Measurements from ENCODE around the gene ZNF407.
A peak's percentile ranks its signal among the peaks of the same experiment; 100 is the strongest.

Gene ZNF407

DNA sequence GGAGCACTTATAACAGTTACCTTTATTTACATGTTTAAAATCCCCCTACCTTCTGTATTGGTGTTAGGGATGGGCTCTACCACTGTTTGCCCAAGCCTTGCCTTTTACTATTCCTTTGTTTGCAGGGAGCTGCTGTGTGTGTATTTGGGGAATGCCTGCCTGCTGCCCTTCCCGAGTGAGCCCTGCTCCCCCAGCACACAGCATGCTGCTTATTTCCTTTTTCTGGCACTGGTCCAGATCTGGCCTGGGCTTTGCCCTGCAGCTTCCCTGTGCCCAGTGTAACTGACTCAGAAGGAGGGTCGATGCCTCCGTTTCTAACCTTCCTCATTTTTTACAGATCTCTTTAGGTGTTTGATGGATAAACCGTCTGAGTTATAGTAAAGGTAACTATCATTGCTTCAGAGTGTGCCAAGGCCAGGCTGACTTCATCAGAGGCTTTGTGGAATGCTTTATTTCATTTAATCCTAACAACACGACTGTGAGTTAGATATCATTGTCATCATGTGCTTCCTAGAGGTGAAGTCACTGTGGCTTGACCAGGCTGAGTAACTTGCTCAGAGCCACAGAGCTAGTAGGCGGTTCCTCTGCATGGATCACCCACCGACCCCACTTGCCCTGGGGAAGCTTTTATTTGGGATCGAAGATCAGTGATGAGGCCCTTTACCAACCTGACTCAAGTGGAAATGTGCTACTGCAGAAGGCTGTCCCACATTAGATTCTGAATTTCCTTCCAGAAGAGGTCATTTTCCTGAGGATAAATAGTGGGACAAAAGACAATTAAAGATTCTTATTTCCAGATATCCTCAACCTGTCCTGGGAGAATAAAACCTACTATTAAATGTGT is 238.8 kb downstream of the ZNF407 start:
- TF ChIP-seq, protein P1, sequence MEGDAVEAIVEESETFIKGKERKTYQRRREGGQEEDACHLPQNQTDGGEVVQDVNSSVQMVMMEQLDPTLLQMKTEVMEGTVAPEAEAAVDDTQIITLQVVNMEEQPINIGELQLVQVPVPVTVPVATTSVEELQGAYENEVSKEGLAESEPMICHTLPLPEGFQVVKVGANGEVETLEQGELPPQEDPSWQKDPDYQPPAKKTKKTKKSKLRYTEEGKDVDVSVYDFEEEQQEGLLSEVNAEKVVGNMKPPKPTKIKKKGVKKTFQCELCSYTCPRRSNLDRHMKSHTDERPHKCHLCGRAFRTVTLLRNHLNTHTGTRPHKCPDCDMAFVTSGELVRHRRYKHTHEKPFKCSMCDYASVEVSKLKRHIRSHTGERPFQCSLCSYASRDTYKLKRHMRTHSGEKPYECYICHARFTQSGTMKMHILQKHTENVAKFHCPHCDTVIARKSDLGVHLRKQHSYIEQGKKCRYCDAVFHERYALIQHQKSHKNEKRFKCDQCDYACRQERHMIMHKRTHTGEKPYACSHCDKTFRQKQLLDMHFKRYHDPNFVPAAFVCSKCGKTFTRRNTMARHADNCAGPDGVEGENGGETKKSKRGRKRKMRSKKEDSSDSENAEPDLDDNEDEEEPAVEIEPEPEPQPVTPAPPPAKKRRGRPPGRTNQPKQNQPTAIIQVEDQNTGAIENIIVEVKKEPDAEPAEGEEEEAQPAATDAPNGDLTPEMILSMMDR (IDR thresholded peaks at IDR 0.05; ENCODE audit: low read depth, low read length) = no peak
- H3K4me3 ChIP-seq (replicated peaks in 1 of 2; ENCODE audit: low read depth in 2 of 2, low read length in 2 of 2) = no peak overlapping the region
- DNase-seq (ENCODE audit: low read depth in 2 of 2) = peak; percentile 43 to 48

DNA sequence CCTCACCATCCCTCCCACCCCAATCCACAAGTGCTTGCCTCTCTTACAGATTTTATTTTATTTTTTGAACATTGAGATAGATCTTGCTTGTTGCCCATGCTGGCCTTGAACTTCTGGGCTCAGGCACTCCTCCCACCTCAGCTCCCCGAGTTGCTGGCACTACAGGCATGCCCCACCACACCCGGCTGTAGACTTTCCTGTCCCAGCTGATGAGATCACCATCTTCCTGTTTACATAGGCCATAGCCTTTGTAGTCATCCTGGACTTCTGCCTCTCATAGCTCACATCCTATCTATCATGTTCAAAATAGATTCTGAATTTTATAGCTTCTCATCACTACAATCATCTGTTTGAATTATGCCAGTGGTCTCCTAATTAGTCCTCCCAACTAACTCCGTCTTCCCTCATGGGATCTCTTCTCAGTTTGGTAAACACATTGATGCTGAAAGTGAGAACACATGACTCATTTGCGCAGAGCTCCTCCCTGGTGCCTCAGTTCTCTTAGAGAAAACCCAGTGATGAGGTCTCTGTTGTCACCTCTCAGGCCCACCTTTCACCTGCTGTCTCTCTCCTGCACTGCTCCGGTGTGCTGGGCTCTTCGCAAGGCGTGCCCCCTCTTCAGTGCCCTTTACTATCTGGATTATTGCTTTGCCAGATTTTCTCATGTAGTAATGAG is 243.0 kb downstream of the ZNF407 start:
- no peak overlapping the region for H3K4me3 ChIP-seq (replicated peaks in 1 of 2; ENCODE audit: low read depth in 2 of 2, low read length in 2 of 2)
- peak; percentile 36 to 89 for DNase-seq (ENCODE audit: low read depth in 2 of 2)
- TF ChIP-seq, protein P1 (IDR thresholded peaks at IDR 0.05; ENCODE audit: low read depth, low read length) = no peak

DNA sequence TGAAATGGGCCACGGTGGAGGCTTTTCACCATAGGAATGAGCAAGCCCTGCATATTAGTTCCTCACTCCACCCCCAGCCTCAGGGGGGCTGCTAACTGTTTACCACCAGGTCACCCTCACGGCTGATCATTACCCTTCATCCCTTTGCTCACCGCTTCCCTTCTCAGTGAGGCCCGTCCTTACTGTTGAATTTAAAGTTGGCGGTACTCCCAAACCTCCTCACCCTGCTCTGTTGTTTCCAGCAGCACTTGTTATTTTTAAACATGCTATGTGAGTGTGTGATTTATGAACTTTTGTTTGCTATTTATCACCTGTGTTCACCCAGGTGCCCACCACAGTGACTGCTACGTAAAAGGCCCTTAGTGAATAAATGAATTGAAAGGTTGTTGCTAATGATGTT is 243.6 kb downstream of the ZNF407 start:
- H3K4me3 ChIP-seq (replicated peaks in 1 of 2; ENCODE audit: low read depth in 2 of 2, low read length in 2 of 2) = no peak overlapping the region
- TF ChIP-seq, protein P1 (IDR thresholded peaks at IDR 0.05; ENCODE audit: low read depth, low read length) = no peak

DNA sequence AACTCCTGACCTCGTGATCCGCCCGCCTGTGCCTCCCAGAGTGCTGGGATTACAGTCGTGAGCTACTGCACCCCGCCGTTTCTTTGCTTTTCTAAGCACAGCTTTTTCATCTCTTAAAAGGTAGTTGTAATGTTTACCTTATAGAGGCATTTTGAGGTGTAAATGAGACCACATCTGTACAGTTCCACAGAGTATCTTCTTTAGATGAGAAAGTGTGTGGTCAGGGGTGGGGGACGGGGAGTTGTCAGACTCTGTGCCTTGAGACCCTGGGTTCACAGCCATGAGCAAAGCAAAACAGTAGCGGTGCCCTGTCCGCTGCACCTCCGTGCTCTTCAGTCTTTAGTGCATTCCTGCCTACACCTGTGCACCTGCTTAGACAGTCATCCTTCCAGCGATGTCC is 251.6 kb downstream of the ZNF407 start:
- TF ChIP-seq, protein P1 (IDR thresholded peaks at IDR 0.05; ENCODE audit: low read depth, low read length) = no peak
- DNase-seq (ENCODE audit: low read depth in 2 of 2) = no peak
- H3K4me3 ChIP-seq (replicated peaks in 1 of 2; ENCODE audit: low read depth in 2 of 2, low read length in 2 of 2) = no peak overlapping the region

More for the DNA sequence above, 243.6 kb downstream of the ZNF407 start:
- no peak for DNase-seq (ENCODE audit: low read depth in 2 of 2)

DNA sequence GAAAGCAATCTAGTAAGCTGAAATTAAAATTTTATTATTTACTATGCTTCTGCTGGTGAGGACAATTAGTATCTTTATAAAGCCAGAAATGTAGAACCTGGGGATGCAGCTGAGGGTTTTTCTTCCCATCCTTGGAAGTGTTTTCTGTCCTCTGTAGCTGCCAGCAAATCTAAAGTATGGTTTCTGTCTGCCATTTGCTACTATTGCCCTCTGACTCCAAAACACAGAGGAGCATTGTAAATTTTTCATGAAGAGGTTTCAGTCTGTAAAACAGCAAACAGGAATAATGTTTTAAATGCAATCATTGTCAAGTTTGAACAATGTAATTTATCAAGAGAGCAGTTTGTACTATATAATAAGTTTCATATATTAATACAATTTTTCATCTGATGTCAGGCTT is 258.8 kb downstream of the ZNF407 start:
- TF ChIP-seq, protein P1 (IDR thresholded peaks at IDR 0.05; ENCODE audit: low read depth, low read length) = no peak
- no peak for DNase-seq (ENCODE audit: low read depth in 2 of 2)
- H3K4me3 ChIP-seq (replicated peaks in 1 of 2; ENCODE audit: low read depth in 2 of 2, low read length in 2 of 2) = no peak overlapping the region

DNA sequence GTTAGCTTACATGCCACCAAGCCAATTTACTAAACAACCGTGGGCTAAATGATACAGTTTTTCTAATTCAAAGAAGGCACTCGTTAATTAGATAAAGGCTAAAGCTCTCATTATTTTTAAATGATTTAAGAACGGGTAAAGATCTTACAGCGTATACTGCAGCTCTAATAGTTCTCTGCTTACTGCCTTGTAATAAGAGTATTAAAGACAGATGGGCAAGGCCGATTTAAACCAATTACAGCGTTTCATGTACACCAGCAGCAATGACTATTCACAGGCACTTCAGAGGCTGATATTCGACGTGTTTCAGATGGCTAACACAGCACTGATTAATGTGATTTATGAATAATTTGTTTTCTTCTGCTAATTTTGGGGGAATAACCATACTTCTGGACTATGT is 259.3 kb downstream of the ZNF407 start:
- no peak overlapping the region for H3K4me3 ChIP-seq (replicated peaks in 1 of 2; ENCODE audit: low read depth in 2 of 2, low read length in 2 of 2)
- DNase-seq (ENCODE audit: low read depth in 2 of 2) = no peak
- TF ChIP-seq, protein P1 (IDR thresholded peaks at IDR 0.05; ENCODE audit: low read depth, low read length) = no peak
